GM12878 (cell line): Measurements from ENCODE around the gene CCDC83. TPM values are rescaled to one million over a fixed set of nuclear protein-coding genes. Genes with fewer than 3 reads are reported as not detected.

ENCODE experiments used
- ATAC-seq: fragments of 200-7000 bp; cut with Tn5 transposase; 3 replicates; pipeline ENCODE4 v1.9.1; 2020; ENCODE audit warnings: mild to moderate bottlenecking, moderate library complexity
- BruUV-seq: library from RNA; stranded (reverse); fragments of 400-500 nt; replicated peaks from 2 replicates; lab custom pipeline; 2021; lab: Mats Ljungman, UMichigan
- CTCF ChIA-PET: fragments of 300-600 bp; sonication (Branson Sonifier 250); formaldehyde crosslinking; extraction: SDS; loops from one replicate; lab custom pipeline; 2021; ENCODE audit warnings: inconsistent platforms; lab: Yijun Ruan, JAX
- POLR2A ChIA-PET: fragments of 350-600 bp; formaldehyde crosslinking; extraction: SDS; loops from one replicate; lab custom pipeline; 2021; ENCODE audit warnings: inconsistent platforms; lab: Charles Lee
- RAD21 ChIA-PET: fragments of 300-600 bp; sonication (Branson Sonifier 250); formaldehyde crosslinking; loops from one replicate; lab custom pipeline; 2023; ENCODE audit warnings: antibody characterized with exemption; ENCODE audit not compliant: unreplicated experiment; lab: Charles Lee
- SMC1A ChIA-PET: fragments of 300-600 bp; sonication (Branson Sonifier 250); formaldehyde crosslinking; loops from one replicate; lab custom pipeline; 2023; ENCODE audit not compliant: unreplicated experiment, uncharacterized antibody; lab: Charles Lee
- DNase-seq: peaks from one replicate; pipeline ENCODE4 v3.0.0-alpha.2; 2011; ENCODE audit warnings: low read depth, low spot score
- FAIRE-seq: peaks from 3 replicates; lab custom pipeline; 2011; peaks lifted over from hg19 to GRCh38; lab: Jason Lieb, UNC
- H2AFZ ChIP-seq: 2 replicates; pipeline ENCODE4 v1.6.0; 2011; ENCODE audit warnings: low read depth, low read length, control low read depth; ENCODE audit not compliant: control insufficient read depth
- H3K27ac ChIP-seq: 2 replicates; pipeline ENCODE4 v1.5.1; 2011; ENCODE audit warnings: control low read depth; ENCODE audit not compliant: control insufficient read depth, insufficient read depth
- H3K27me3 ChIP-seq, 2 experiments: replicated peaks in 1 of 2; 2 replicates each; pipeline versions ENCODE4 v1.6.0 to v1.6.1; 2011; ENCODE audit warnings: low read length in 1 of 2; ENCODE audit not compliant: control insufficient read depth in 2 of 2, insufficient read depth in 2 of 2
- H3K36me3 ChIP-seq, 2 experiments: 2 replicates each; pipeline ENCODE4 v1.5.1; 2011; ENCODE audit warnings: low read length in 1 of 2; ENCODE audit not compliant: control insufficient read depth in 2 of 2, insufficient read depth in 2 of 2
- H3K4me1 ChIP-seq: 2 replicates; pipeline ENCODE4 v1.6.1; 2011; ENCODE audit warnings: mild to moderate bottlenecking, low read length, moderate library complexity, mixed read lengths; ENCODE audit not compliant: control insufficient read depth, insufficient read depth
- H3K4me2 ChIP-seq: 2 replicates; pipeline ENCODE4 v1.6.0; 2011; ENCODE audit warnings: control low read depth; ENCODE audit not compliant: control insufficient read depth, insufficient read depth
- H3K4me3 ChIP-seq: fragments of 200-600 bp; sonication (generic); 2 replicates; pipeline ENCODE4 v1.5.1; 2016
- H3K79me2 ChIP-seq: 2 replicates; pipeline ENCODE4 v1.6.0; 2011; ENCODE audit warnings: low read length; ENCODE audit not compliant: control insufficient read depth, insufficient read depth
- H3K9ac ChIP-seq: 2 replicates; pipeline ENCODE4 v1.8.0; 2011; ENCODE audit warnings: low read length, control low read depth, mixed read lengths; ENCODE audit not compliant: control insufficient read depth, insufficient read depth
- H3K9me3 ChIP-seq: replicated peaks from 3 replicates; pipeline ENCODE4 v1.5.1; 2011; ENCODE audit warnings: mild to moderate bottlenecking, low read length; ENCODE audit not compliant: control insufficient read depth, insufficient read depth
- H4K20me1 ChIP-seq: 2 replicates; pipeline ENCODE4 v1.6.0; 2011; ENCODE audit not compliant: control insufficient read depth, insufficient read depth
- CBFB ChIP-seq: IDR thresholded peaks from 2 replicates; pipeline ENCODE4 v1.6.1; 2016; ENCODE audit warnings: antibody characterized with exemption, low read depth
- CUX1 ChIP-seq: IDR thresholded peaks from 2 replicates; pipeline ENCODE4 v1.6.1; 2012; ENCODE audit warnings: improper control_type of control experiment, low read depth, low read length; ENCODE audit not compliant: insufficient replicate concordance
- DPF2 ChIP-seq: fragments of 450-650 bp; IDR thresholded peaks from 2 replicates; pipeline ENCODE4 v1.6.1; 2017; ENCODE audit warnings: mild to moderate bottlenecking
- POLR2A ChIP-seq: IDR thresholded peaks from 2 replicates; pipeline ENCODE4 v1.6.1; 2011; ENCODE audit warnings: low read depth, mild to moderate bottlenecking, low read length
- RBBP5 ChIP-seq: fragments of 200-600 bp; sonication (generic); conservative IDR thresholded peaks from 2 replicates; pipeline ENCODE4 v1.6.1; 2016
- WRNIP1 ChIP-seq: IDR thresholded peaks from 2 replicates; pipeline ENCODE4 v1.6.1; 2011; ENCODE audit warnings: low read depth, low read length, improper control_type of control experiment, borderline replicate concordance
- ZNF384 ChIP-seq: IDR thresholded peaks from 2 replicates; pipeline ENCODE4 v1.6.1; 2012; ENCODE audit warnings: low read depth, mild to moderate bottlenecking, low read length, improper control_type of control experiment, borderline replicate concordance
- WGBS: methylation state at CpG from one replicate; pipeline ENCODE4 v1.1.6; 2016; ENCODE audit warnings: low lambda C conversion rate; ENCODE audit not compliant: insufficient replicate concordance, insufficient coverage; ENCODE audit errors: missing lambda C conversion rate; 5-methylcytosine and 5-hydroxymethylcytosine counted together
- in situ Hi-C: fragments of 300-500 bp; cut with MboI; formaldehyde crosslinking; loops from 9 replicates; pipeline ENCODE4 v1.14.3; 2018; ENCODE audit warnings: mixed read lengths
- intact Hi-C: fragments of 100-400 bp; cut with micrococcal nuclease; formaldehyde crosslinking; loops from one replicate; pipeline ENCODE4 v1.14.2; 2022; ENCODE audit not compliant: unreplicated experiment
- polyA plus RNA-seq, 11 experiments: library from polyadenylated mRNA; depleted of rRNA in 4 of 11; unstranded in 6 of 11; stranded (reverse) in 5 of 11; fragments of >200 nt; fragmentation: Nextera tagmentation in 4 of 11; fragmentation: Illumina TruSeq in 1 of 11; extraction: Ambion mirVana in 4 of 11; extraction: Trizol in 1 of 11; gene quantifications; 1 replicate in 1 of 11; 2 replicates in 10 of 11; pipeline versions ENCODE4 v1.2.1 to v1.2.3, GENCODE V29; 2011 to 2016; ENCODE audit warnings: inconsistent platforms in 2 of 11, missing spikeins in 2 of 11, low read depth in 1 of 11
- total RNA-seq, 4 experiments: library from RNA; depleted of rRNA in 3 of 4; stranded (reverse); fragments of >200 nt in 3 of 4; fragmentation: Illumina TruSeq in 1 of 4; extraction: Trizol in 1 of 4; gene quantifications; 2 replicates each; pipeline versions ENCODE4 v1.2.1 to v1.2.3, GENCODE V29; 2013 to 2021

The CCDC83 gene
- total and polyA plus RNA-seq, 10 of the 15 experiments (the other 5 are each of a cell fraction or from before 2014, with no cell fraction given), result not detected

GRCh38 chr11:85949798-85950197 is 94.6 kb downstream of the CCDC83 start:
- Histone ChIP-seq H3K36me3 (peaks cover 0 to 10% of the 10 kb centered on the region in 2 experiments), H3K4me2 (no peak overlapping the region), H3K9ac (no peak overlapping the region), H3K27me3 (no peaks in the 10 kb centered on the region), H2AFZ (no peak overlapping the region), H4K20me1 (no peaks in the 10 kb centered on the region), H3K27ac (no peak overlapping the region), H3K4me3 (no peak overlapping the region), H3K4me1 (peaks cover 13% of the 10 kb centered on the region), H3K9me3 (peaks cover 8% of the 10 kb centered on the region; the same call in 2 of the 3 replicates), H3K79me2 (no peaks in the 10 kb centered on the region)
- CTCF ChIA-PET, result interaction anchor here (1.8 kb wide), 1 partner anchor 92 kb away, joined by 6 read pairs; no protein-coding TSS in a partner anchor
- in situ Hi-C loops (no loop called here), intact Hi-C loops (loop anchor here (5.0 to 10.0 kb wide), 2 partner anchors 268 to 355 kb away; no protein-coding TSS in a partner anchor)
- TF ChIP-seq DPF2, result no peak
- TF ChIP-seq POLR2A, result no peak
- TF ChIP-seq RBBP5, result no peak
- TF ChIP-seq CUX1, result no peak
- TF ChIP-seq CBFB, result no peak
- TF ChIP-seq WRNIP1, result no peak
- TF ChIP-seq ZNF384, result no peak
- no peak for ATAC-seq
- WGBS, result 100% methylated on average over 1 of the region's 1 CpG
- FAIRE-seq, result no peak
- no peak for DNase-seq
- RAD21 ChIA-PET, result no interaction called here
- POLR2A ChIA-PET, result interaction anchor here (1.1 kb wide), 1 partner anchor 26 kb away, joined by 3 read pairs; no protein-coding TSS in a partner anchor
- SMC1A ChIA-PET, result no interaction called here
- BruUV-seq, result no TSS peak
